Astrocyte (in vitro differentiated cells and primary cell): Measurements from ENCODE around the gene UBALD2. TPM values are rescaled to one million over a fixed set of nuclear protein-coding genes. Genes with fewer than 3 reads are reported as not detected.
"Not testable (repeated sequence)": the region's sequence is repeated elsewhere in the genome, so short reads cannot be mapped to it uniquely, and the experiment has no call there.

Experiments used
- DNase-seq: peaks from one replicate; pipeline ENCODE4 v3.0.0-alpha.2; 2010; ENCODE audit warnings: low read depth
- FAIRE-seq: peaks from 2 replicates; lab custom pipeline; 2011; peaks lifted over from hg19 to GRCh38; lab: Jason Lieb, UNC
- H2AFZ ChIP-seq: 2 replicates; pipeline ENCODE4 v1.6.0; 2012; ENCODE audit warnings: low read depth, low read length, inconsistent platforms
- H3K27ac ChIP-seq: 2 replicates; pipeline ENCODE4 v1.5.1; 2011; ENCODE audit warnings: low read depth, low read length, inconsistent platforms
- H3K27me3 ChIP-seq: 2 replicates; pipeline ENCODE4 v1.6.0; 2011; ENCODE audit warnings: low read length, inconsistent platforms; ENCODE audit not compliant: insufficient read depth
- H3K36me3 ChIP-seq: 2 replicates; pipeline ENCODE4 v1.5.1; 2011; ENCODE audit warnings: low read length, inconsistent platforms; ENCODE audit not compliant: insufficient read depth
- H3K4me1 ChIP-seq: 2 replicates; pipeline ENCODE4 v1.5.1; 2011; ENCODE audit warnings: low read length, inconsistent platforms; ENCODE audit not compliant: insufficient read depth
- H3K4me2 ChIP-seq: 2 replicates; pipeline ENCODE4 v1.6.0; 2012; ENCODE audit warnings: low read length, inconsistent platforms
- H3K4me3 ChIP-seq: 2 replicates; pipeline ENCODE4 v1.5.1; 2011; ENCODE audit warnings: low read depth, mild to moderate bottlenecking, low read length, inconsistent platforms; ENCODE audit not compliant: insufficient read depth
- H3K79me2 ChIP-seq: 2 replicates; pipeline ENCODE4 v1.6.0; 2012; ENCODE audit warnings: mild to moderate bottlenecking, low read length, inconsistent platforms; ENCODE audit not compliant: insufficient read depth
- H3K9ac ChIP-seq: 2 replicates; pipeline ENCODE4 v1.6.0; 2012; ENCODE audit warnings: mild to moderate bottlenecking, low read length, inconsistent platforms
- H3K9me3 ChIP-seq: 2 replicates; pipeline ENCODE4 v1.5.1; 2012; ENCODE audit warnings: low read depth, mild to moderate bottlenecking, low read length, inconsistent platforms; ENCODE audit not compliant: insufficient read depth
- H4K20me1 ChIP-seq: 2 replicates; pipeline ENCODE4 v1.6.0; 2012; ENCODE audit warnings: low read length, inconsistent platforms; ENCODE audit not compliant: insufficient read depth
- H3K27ac Mint-ChIP-seq: one replicate; pipeline ENCODE4 v1.8.0; 2021; ENCODE audit warnings: mild to moderate bottlenecking, mixed read lengths; ENCODE audit not compliant: unreplicated experiment
- H3K27me3 Mint-ChIP-seq: one replicate; pipeline ENCODE4 v1.8.0; 2021; ENCODE audit warnings: low read depth, mixed read lengths; ENCODE audit not compliant: unreplicated experiment
- H3K36me3 Mint-ChIP-seq: one replicate; pipeline ENCODE4 v1.8.0; 2021; ENCODE audit warnings: low read depth, mixed read lengths; ENCODE audit not compliant: unreplicated experiment
- H3K4me1 Mint-ChIP-seq: one replicate; pipeline ENCODE4 v1.8.0; 2021; ENCODE audit warnings: low read depth, mixed read lengths; ENCODE audit not compliant: unreplicated experiment
- H3K4me3 Mint-ChIP-seq: one replicate; pipeline ENCODE4 v1.8.0; 2021; ENCODE audit warnings: mild to moderate bottlenecking, moderate library complexity, mixed read lengths; ENCODE audit not compliant: unreplicated experiment
- H3K9me3 Mint-ChIP-seq: one replicate; pipeline ENCODE4 v1.8.0; 2021; ENCODE audit warnings: mild to moderate bottlenecking, mixed read lengths; ENCODE audit not compliant: unreplicated experiment
- CTCF ChIP-seq: IDR thresholded peaks from 2 replicates; pipeline ENCODE4 v1.5.1; 2011; ENCODE audit warnings: low read depth, mild to moderate bottlenecking, inconsistent platforms, low read length, moderate library complexity; ENCODE audit not compliant: insufficient read depth
- EZH2 ChIP-seq: IDR thresholded peaks from 2 replicates; pipeline ENCODE4 v1.6.1; 2012; ENCODE audit warnings: mild to moderate bottlenecking, low read length, inconsistent platforms; ENCODE audit not compliant: insufficient read depth
- total RNA-seq: library from RNA; stranded (reverse); gene quantifications from 2 replicates; pipeline ENCODE4 v1.2.1, GENCODE V29; 2021

Gene UBALD2
- total RNA-seq, 1 donor from 2014 or later = 32.8 TPM

GRCh38 chr17:76252040-76252954, 12.9 kb upstream of the UBALD2 start:
- Mint-ChIP-seq H3K4me1 (peaks cover 17% of the 10 kb centered on the region), H3K27me3 (no peaks in the 10 kb centered on the region), H3K36me3 (no peaks in the 10 kb centered on the region), H3K27ac (peak overlapping the region; percentile 82), H3K4me3 (peak overlapping the region; percentile 13), H3K9me3 (no peaks in the 10 kb centered on the region)
- Histone ChIP-seq H3K27ac (no peak overlapping the region), H3K4me2 (peak overlapping the region; percentile 9), H4K20me1 (no peaks in the 10 kb centered on the region), H3K36me3 (no peaks in the 10 kb centered on the region), H3K4me3 (no peak overlapping the region), H3K4me1 (peaks cover 2% of the 10 kb centered on the region), H3K27me3 (no peaks in the 10 kb centered on the region), H3K79me2 (no peaks in the 10 kb centered on the region), H3K9ac (no peak overlapping the region), H3K9me3 (no peaks in the 10 kb centered on the region), H2AFZ (no peak overlapping the region)
- TF ChIP-seq EZH2 (no peak), CTCF (no peak)
- DNase-seq = peak; percentile 79
- FAIRE-seq = no peak

DNA sequence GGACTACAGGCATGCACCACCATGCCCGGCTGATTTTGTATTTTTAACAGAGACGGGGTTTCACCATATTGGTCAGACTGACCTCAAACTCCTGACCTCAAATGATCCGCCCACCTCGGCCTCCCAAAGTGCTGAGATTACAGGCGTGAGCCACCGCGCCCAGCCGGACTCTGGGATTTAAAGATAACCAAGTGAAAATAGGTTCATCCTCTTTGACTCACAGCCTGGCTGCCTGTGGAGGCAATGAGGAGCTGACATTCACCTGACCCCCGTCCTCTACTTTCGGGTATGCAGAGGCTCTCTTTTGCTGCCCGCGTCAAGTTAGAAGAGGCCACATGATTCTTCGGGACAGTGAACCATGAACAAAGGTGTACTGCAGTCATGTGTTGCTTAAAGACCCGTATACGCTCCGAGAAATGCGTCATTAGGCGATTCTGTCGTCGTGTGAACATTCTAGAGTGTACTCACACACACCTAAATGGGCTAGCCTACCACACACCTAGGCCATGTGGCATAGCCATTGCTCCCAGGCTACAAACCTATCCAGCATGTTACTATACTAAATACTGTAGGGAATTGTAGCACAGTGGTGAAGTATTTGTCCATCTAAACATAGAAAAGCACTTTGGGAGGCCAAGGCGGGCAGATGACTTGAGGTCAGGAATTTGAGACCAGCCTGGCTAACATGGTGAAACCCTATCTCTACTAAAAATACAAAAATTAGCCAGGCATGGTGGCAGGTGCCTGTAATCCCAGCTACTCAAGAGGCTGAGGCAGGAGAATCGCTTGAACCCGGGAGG, 12.0 kb upstream of the UBALD2 start:
- not testable (repeated sequence) for H3K36me3 Mint-ChIP-seq, H3K4me1 ChIP-seq, H3K4me3 Mint-ChIP-seq, H3K79me2 ChIP-seq, H3K4me3 ChIP-seq, DNase-seq, H3K9me3 ChIP-seq, H3K9ac ChIP-seq, H3K9me3 Mint-ChIP-seq, FAIRE-seq, H3K27me3 ChIP-seq, H3K27ac ChIP-seq, H3K27me3 Mint-ChIP-seq, H3K36me3 ChIP-seq, H3K4me2 ChIP-seq, H2AFZ ChIP-seq, H4K20me1 ChIP-seq
- Mint-ChIP-seq H3K27ac (peak overlapping the region; percentile 82), H3K4me1 (peaks cover 17% of the 10 kb centered on the region)

GRCh38 chr17:76253841-76254240, 11.3 kb upstream of the UBALD2 start:
- Mint-ChIP-seq H3K36me3 (no peaks in the 10 kb centered on the region), H3K4me1 (peaks cover 17% of the 10 kb centered on the region), H3K4me3 (no peak overlapping the region), H3K27ac (no peak overlapping the region), H3K27me3 (no peaks in the 10 kb centered on the region), H3K9me3 (no peaks in the 10 kb centered on the region)
- no peaks in the 10 kb centered on the region for H3K9me3 ChIP-seq
- H4K20me1 ChIP-seq = no peaks in the 10 kb centered on the region
- no peaks in the 10 kb centered on the region for H3K36me3 ChIP-seq
- no peak overlapping the region for H2AFZ ChIP-seq
- peaks cover 2% of the 10 kb centered on the region for H3K4me1 ChIP-seq
- FAIRE-seq = no peak
- H3K27ac ChIP-seq = no peak overlapping the region
- no peak overlapping the region for H3K4me2 ChIP-seq
- no peak overlapping the region for H3K4me3 ChIP-seq
- DNase-seq = no peak
- no peak overlapping the region for H3K9ac ChIP-seq
- TF ChIP-seq EZH2 = no peak
- TF ChIP-seq CTCF = no peak
- H3K27me3 ChIP-seq = no peaks in the 10 kb centered on the region
- H3K79me2 ChIP-seq = no peaks in the 10 kb centered on the region
